ENCODE data around the gene DENND2D. TPM values are rescaled to one million over a fixed set of nuclear protein-coding genes. Genes with fewer than 3 reads are reported as not detected.

DENND2D gene
- polyA plus RNA-seq (2012; ENCODE audit: insufficient read depth, insufficient read length, low read depth) = not detected

DNA sequence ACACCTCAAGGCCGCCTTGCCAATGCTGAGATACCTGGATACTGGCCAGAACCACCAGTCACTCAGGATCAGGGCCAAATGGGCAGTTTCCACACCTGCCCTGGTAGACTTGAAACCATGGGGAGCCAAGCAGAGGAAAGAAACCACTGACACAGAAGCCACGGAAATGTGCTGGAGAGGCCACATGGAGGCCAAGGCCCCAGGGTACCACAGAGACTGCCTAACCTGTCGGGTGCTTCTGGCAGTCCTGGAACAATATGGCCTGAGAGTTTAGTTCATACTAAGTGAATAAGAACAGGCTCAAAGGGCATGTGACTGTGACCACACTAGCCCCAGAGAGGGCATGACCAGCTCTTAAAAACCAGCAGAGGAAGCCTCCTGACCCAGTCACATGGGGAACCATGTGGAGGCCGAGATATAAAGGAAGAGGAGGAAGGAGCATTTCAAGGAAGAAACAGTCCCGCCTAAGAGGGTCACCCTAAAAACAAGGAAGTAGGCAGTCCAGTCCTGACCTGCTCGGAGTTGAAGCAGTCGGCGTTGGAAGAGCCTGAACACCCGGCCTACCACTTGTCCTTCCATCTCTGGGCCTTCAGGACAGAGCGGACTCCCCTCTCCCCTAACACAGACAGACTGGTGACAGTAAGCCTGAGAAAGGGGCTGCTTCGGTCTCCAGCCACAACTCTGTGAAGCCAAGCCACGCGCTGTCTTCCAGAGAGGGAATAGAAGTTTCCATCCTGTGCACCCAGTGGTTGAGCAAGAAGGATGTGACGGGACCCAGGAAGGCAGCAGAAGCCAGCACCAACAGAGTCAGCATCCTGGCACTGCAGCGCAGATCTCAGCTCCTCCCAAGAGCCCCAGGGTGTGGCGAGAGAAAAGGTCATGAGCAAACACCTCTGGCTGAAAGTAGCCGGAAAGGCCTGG is at the start of gene DENND2D:
TSS of gene DENND2D (minus strand) at position 766 of the 921 bp plus-strand sequence. CDS start at position 579, 187 bp downstream.
- Histone ChIP-seq H3K4me1 (no peaks in the 10 kb centered on the region), H3K9me3 (no peaks in the 10 kb centered on the region), H3K36me3 (no peaks in the 10 kb centered on the region), H3K4me3 (ENCODE audit: low read depth, low read length) (no peak within 1 kb of the TSS), H3K27me3 (peaks cover 20% of the 10 kb centered on the region)
- DNase-seq = no peak
- TF ChIP-seq, protein P1, sequence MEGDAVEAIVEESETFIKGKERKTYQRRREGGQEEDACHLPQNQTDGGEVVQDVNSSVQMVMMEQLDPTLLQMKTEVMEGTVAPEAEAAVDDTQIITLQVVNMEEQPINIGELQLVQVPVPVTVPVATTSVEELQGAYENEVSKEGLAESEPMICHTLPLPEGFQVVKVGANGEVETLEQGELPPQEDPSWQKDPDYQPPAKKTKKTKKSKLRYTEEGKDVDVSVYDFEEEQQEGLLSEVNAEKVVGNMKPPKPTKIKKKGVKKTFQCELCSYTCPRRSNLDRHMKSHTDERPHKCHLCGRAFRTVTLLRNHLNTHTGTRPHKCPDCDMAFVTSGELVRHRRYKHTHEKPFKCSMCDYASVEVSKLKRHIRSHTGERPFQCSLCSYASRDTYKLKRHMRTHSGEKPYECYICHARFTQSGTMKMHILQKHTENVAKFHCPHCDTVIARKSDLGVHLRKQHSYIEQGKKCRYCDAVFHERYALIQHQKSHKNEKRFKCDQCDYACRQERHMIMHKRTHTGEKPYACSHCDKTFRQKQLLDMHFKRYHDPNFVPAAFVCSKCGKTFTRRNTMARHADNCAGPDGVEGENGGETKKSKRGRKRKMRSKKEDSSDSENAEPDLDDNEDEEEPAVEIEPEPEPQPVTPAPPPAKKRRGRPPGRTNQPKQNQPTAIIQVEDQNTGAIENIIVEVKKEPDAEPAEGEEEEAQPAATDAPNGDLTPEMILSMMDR (IDR thresholded peaks at IDR 0.05; ENCODE audit: low read depth, low read length) = no peak

GRCh38 chr1:111249960-111250359 is 49.5 kb upstream of the DENND2D start:
- no peaks in the 10 kb centered on the region for H3K4me1 ChIP-seq
- TF ChIP-seq, protein P1 (IDR thresholded peaks at IDR 0.05; ENCODE audit: low read depth, low read length) = no peak
- DNase-seq = no peak
- H3K9me3 ChIP-seq = no peaks in the 10 kb centered on the region
- no peaks in the 10 kb centered on the region for H3K36me3 ChIP-seq
- no peak overlapping the region for H3K4me3 ChIP-seq (ENCODE audit: low read depth, low read length)
- H3K27me3 ChIP-seq = peaks cover 8% of the 10 kb centered on the region; the same call in 1 of the 2 replicates

- Histone ChIP-seq H3K4me3 (ENCODE audit: low read depth, low read length) (no peak overlapping the region), H3K27me3 (peaks cover 8% of the 10 kb centered on the region; the same call in 1 of the 2 replicates), H3K9me3 (no peaks in the 10 kb centered on the region), H3K36me3 (no peaks in the 10 kb centered on the region), H3K4me1 (no peaks in the 10 kb centered on the region)
- no peak for DNase-seq
- TF ChIP-seq, protein P1 (IDR thresholded peaks at IDR 0.05; ENCODE audit: low read depth, low read length) = no peak
Measured at GRCh38 chr1:111247125-111247838, 46.8 kb upstream of the DENND2D start.

DNA sequence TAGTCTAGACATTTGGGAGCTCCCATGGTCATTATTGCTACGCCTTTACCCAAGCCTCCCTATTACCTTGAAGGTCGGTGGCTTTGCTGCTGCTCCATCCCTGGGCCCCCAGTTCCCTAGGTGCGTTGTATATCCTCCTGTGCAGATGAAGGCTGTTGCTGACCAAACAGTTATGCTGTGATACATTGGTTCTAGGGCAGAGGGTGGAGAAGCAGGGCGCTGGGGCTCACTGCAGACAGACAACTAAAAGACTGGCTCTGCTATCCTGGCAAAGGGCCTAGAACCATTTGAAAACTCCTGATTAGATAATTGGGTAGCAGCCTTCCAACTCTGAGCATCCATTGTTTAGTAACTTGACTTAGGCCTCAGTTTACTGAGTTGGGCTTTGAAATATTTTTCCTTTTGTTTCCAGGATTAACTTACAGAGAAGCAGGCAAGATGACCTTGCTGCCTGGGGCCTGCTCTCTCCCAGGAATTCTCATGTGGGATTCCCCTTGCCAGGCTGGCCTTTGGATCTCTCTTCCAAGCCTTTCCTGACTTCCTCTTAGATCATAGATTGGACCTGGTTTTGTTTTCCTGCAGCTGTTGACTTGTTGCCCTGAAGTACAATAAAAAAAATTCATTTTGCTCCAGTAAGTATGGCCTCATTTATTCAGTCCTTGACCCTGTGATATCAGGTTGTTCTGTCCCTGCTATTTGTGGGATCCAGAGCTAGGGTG is 42.5 kb upstream of the DENND2D start:
- H3K9me3 ChIP-seq = no peaks in the 10 kb centered on the region
- TF ChIP-seq, protein P1 (IDR thresholded peaks at IDR 0.05; ENCODE audit: low read depth, low read length) = no peak
- H3K36me3 ChIP-seq = no peaks in the 10 kb centered on the region
- H3K4me3 ChIP-seq (ENCODE audit: low read depth, low read length) = no peak overlapping the region
- no peaks in the 10 kb centered on the region for H3K27me3 ChIP-seq
- DNase-seq = no peak
- no peaks in the 10 kb centered on the region for H3K4me1 ChIP-seq

GRCh38 chr1:111241797-111242196 is 41.4 kb upstream of the DENND2D start:
- H3K4me1 ChIP-seq = no peaks in the 10 kb centered on the region
- H3K27me3 ChIP-seq = no peaks in the 10 kb centered on the region
- no peaks in the 10 kb centered on the region for H3K36me3 ChIP-seq
- DNase-seq = no peak
- H3K4me3 ChIP-seq (ENCODE audit: low read depth, low read length) = no peak overlapping the region
- TF ChIP-seq, protein P1 (IDR thresholded peaks at IDR 0.05; ENCODE audit: low read depth, low read length) = no peak
- no peaks in the 10 kb centered on the region for H3K9me3 ChIP-seq

All from BE2C (cell line).